SK-N-SH treated with all-trans-retinoic acid at 6 μM for 48 hours (cell line): ENCODE measurements around the gene KIF26A.

Source experiments
- ATAC-seq: fragments of 200-7000 bp; cut with Tn5 transposase; 3 replicates; pipeline ENCODE4 v1.9.1; 2020; ENCODE audit warnings: mild to moderate bottlenecking, moderate library complexity
- ARNTL ChIP-seq: fragments of 450-650 bp; formaldehyde crosslinking; IDR thresholded peaks from 2 replicates; pipeline ENCODE4 v1.5.0; 2020; ENCODE audit warnings: low read depth, mild to moderate bottlenecking, moderate library complexity, borderline replicate concordance
- BACH2 ChIP-seq: fragments of 250-450 bp; sonication (Bioruptor Pico); IDR thresholded peaks from 2 replicates; pipeline ENCODE4 v1.9.0; 2021; ENCODE audit warnings: mild to moderate bottlenecking, borderline replicate concordance
- CSDC2 ChIP-seq: fragments of 250-450 bp; sonication (Bioruptor Pico); IDR thresholded peaks from 2 replicates; pipeline ENCODE4 v1.5.0; 2020; ENCODE audit warnings: mild to moderate bottlenecking, moderate library complexity
- ESRRG ChIP-seq: fragments of 250-450 bp; sonication (Bioruptor Pico); IDR thresholded peaks from 2 replicates; pipeline ENCODE4 v1.6.1; 2021; ENCODE audit warnings: mild to moderate bottlenecking
- GLIS3 ChIP-seq: fragments of 250-450 bp; sonication (Bioruptor Pico); IDR thresholded peaks from 2 replicates; pipeline ENCODE4 v1.5.0; 2020; ENCODE audit warnings: mild to moderate bottlenecking, moderate library complexity
- OSR1 ChIP-seq: fragments of 250-450 bp; sonication (Bioruptor Pico); IDR thresholded peaks from 2 replicates; pipeline ENCODE4 v1.8.0; 2022; ENCODE audit warnings: moderate library complexity, mild to moderate bottlenecking, inconsistent platforms
- PPARA ChIP-seq: fragments of 250-450 bp; sonication (Bioruptor Pico); IDR thresholded peaks from 2 replicates; pipeline ENCODE4 v1.5.0; 2020; ENCODE audit warnings: mild to moderate bottlenecking, borderline replicate concordance
- RARB ChIP-seq: fragments of 250-450 bp; sonication (Bioruptor Pico); IDR thresholded peaks from 2 replicates; pipeline ENCODE4 v1.8.0; 2021; ENCODE audit warnings: mild to moderate bottlenecking, moderate library complexity
- SNAI2 ChIP-seq: fragments of 250-450 bp; sonication (Bioruptor Pico); IDR thresholded peaks from 2 replicates; pipeline ENCODE4 v1.5.0; 2020; ENCODE audit warnings: mild to moderate bottlenecking, moderate library complexity
- TCF4 ChIP-seq: fragments of 250-450 bp; sonication (Bioruptor Pico); IDR thresholded peaks from 2 replicates; pipeline ENCODE4 v1.8.0; 2021; ENCODE audit warnings: mild to moderate bottlenecking, moderate library complexity, borderline replicate concordance
- ZC3H10 ChIP-seq: fragments of 250-450 bp; sonication (Bioruptor Pico); IDR thresholded peaks from 2 replicates; pipeline ENCODE4 v1.5.1; 2021; ENCODE audit warnings: mild to moderate bottlenecking, moderate library complexity
- ZFP3 ChIP-seq: fragments of 250-450 bp; sonication (Bioruptor Pico); IDR thresholded peaks from 2 replicates; pipeline ENCODE4 v1.5.0; 2020; ENCODE audit warnings: mild to moderate bottlenecking, moderate library complexity
- ZFP30 ChIP-seq: fragments of 450-650 bp; formaldehyde crosslinking; IDR thresholded peaks from 2 replicates; pipeline ENCODE4 v1.5.0; 2022; ENCODE audit warnings: mild to moderate bottlenecking, moderate library complexity
- ZNF70 ChIP-seq: fragments of 450-650 bp; formaldehyde crosslinking; IDR thresholded peaks from 2 replicates; pipeline ENCODE4 v1.5.0; 2020; ENCODE audit warnings: mild to moderate bottlenecking, moderate library complexity
- ZNF8 ChIP-seq: fragments of 450-650 bp; formaldehyde crosslinking; IDR thresholded peaks from 2 replicates; pipeline ENCODE4 v1.5.0; 2020; ENCODE audit warnings: mild to moderate bottlenecking, moderate library complexity
- TF ChIP-seq, protein P1 (sequence below): fragments of 250-450 bp; sonication (Bioruptor Pico); IDR thresholded peaks from 2 replicates; pipeline ENCODE4 v1.5.1; 2020; ENCODE audit warnings: low read depth, mild to moderate bottlenecking, moderate library complexity
- TF ChIP-seq, protein P2 (sequence below): fragments of 250-450 bp; sonication (Bioruptor Pico); IDR thresholded peaks from 2 replicates; pipeline ENCODE4 v1.5.0; 2020; ENCODE audit warnings: mild to moderate bottlenecking, moderate library complexity
- TF ChIP-seq, protein P3 (sequence below): fragments of 250-450 bp; sonication (Bioruptor Pico); IDR thresholded peaks from 2 replicates; pipeline ENCODE4 v1.8.0; 2020; ENCODE audit warnings: mild to moderate bottlenecking, moderate library complexity, borderline replicate concordance
- TF ChIP-seq, protein P4 (sequence below): fragments of 250-450 bp; sonication (Bioruptor Pico); IDR thresholded peaks from 2 replicates; pipeline ENCODE4 v1.5.1; 2021; ENCODE audit warnings: mild to moderate bottlenecking, moderate library complexity

Gene KIF26A

DNA sequence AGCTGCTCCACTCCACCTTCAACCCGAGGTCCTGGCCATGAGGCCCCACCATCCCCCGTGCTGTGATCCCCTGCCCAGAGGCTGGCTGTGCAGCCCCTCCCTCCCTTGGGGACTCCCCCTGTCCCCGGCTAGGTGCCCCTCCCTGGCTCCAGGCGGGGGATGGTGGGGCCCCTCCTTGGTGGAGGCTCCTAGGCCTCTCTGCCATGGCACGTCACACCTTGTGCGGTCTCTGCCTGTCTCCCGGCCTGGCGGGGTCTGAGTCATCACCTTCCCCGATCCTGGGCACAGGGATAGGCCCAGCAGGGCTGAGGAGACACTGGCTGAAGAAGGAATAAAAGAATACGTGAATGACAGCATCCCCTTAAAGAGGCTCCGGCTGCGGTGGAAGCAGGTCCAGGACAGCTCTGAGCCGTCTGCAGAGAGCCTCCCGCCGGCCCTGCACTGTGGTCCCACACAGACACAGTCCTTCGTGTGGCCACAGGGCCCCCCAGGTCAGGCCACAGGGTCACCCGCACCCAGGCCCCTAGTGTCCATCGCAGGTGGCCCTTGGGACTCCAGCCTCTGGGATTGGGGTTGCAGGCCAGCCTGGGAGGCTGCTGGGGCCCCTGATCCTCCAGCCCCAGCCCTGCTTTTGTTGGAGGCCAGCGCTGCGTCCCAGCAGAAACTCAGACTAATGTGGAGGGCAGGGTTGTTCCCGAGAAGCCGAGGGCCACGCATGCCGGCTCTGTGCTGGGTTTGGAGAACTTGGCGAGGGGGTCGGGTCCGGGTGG lies 43.6 kb downstream of the KIF26A start:
- ATAC-seq, result peak; percentile 23; the same call in 2 of the 3 replicates
- TF ChIP-seq ZFP30, result no peak
- TF ChIP-seq, protein P1, sequence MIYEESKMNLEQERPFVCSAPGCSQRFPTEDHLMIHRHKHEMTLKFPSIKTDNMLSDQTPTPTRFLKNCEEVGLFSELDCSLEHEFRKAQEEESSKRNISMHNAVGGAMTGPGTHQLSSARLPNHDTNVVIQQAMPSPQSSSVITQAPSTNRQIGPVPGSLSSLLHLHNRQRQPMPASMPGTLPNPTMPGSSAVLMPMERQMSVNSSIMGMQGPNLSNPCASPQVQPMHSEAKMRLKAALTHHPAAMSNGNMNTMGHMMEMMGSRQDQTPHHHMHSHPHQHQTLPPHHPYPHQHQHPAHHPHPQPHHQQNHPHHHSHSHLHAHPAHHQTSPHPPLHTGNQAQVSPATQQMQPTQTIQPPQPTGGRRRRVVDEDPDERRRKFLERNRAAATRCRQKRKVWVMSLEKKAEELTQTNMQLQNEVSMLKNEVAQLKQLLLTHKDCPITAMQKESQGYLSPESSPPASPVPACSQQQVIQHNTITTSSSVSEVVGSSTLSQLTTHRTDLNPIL, result no peak
- no peak for TF ChIP-seq CSDC2 (CRISPR knock-in tag)
- TF ChIP-seq BACH2 (CRISPR knock-in tag), result no peak
- no peak for TF ChIP-seq GLIS3 (CRISPR knock-in tag)
- TF ChIP-seq, protein P2, sequence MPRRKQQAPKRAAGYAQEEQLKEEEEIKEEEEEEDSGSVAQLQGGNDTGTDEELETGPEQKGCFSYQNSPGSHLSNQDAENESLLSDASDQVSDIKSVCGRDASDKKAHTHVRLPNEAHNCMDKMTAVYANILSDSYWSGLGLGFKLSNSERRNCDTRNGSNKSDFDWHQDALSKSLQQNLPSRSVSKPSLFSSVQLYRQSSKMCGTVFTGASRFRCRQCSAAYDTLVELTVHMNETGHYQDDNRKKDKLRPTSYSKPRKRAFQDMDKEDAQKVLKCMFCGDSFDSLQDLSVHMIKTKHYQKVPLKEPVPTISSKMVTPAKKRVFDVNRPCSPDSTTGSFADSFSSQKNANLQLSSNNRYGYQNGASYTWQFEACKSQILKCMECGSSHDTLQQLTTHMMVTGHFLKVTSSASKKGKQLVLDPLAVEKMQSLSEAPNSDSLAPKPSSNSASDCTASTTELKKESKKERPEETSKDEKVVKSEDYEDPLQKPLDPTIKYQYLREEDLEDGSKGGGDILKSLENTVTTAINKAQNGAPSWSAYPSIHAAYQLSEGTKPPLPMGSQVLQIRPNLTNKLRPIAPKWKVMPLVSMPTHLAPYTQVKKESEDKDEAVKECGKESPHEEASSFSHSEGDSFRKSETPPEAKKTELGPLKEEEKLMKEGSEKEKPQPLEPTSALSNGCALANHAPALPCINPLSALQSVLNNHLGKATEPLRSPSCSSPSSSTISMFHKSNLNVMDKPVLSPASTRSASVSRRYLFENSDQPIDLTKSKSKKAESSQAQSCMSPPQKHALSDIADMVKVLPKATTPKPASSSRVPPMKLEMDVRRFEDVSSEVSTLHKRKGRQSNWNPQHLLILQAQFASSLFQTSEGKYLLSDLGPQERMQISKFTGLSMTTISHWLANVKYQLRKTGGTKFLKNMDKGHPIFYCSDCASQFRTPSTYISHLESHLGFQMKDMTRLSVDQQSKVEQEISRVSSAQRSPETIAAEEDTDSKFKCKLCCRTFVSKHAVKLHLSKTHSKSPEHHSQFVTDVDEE (CRISPR knock-in tag), result no peak
- TF ChIP-seq ZFP3, result no peak
- TF ChIP-seq, protein P3, sequence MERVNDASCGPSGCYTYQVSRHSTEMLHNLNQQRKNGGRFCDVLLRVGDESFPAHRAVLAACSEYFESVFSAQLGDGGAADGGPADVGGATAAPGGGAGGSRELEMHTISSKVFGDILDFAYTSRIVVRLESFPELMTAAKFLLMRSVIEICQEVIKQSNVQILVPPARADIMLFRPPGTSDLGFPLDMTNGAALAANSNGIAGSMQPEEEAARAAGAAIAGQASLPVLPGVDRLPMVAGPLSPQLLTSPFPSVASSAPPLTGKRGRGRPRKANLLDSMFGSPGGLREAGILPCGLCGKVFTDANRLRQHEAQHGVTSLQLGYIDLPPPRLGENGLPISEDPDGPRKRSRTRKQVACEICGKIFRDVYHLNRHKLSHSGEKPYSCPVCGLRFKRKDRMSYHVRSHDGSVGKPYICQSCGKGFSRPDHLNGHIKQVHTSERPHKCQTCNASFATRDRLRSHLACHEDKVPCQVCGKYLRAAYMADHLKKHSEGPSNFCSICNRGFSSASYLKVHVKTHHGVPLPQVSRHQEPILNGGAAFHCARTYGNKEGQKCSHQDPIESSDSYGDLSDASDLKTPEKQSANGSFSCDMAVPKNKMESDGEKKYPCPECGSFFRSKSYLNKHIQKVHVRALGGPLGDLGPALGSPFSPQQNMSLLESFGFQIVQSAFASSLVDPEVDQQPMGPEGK (CRISPR knock-in tag), result no peak
- no peak for TF ChIP-seq ZNF70 (CRISPR knock-in tag)

DNA sequence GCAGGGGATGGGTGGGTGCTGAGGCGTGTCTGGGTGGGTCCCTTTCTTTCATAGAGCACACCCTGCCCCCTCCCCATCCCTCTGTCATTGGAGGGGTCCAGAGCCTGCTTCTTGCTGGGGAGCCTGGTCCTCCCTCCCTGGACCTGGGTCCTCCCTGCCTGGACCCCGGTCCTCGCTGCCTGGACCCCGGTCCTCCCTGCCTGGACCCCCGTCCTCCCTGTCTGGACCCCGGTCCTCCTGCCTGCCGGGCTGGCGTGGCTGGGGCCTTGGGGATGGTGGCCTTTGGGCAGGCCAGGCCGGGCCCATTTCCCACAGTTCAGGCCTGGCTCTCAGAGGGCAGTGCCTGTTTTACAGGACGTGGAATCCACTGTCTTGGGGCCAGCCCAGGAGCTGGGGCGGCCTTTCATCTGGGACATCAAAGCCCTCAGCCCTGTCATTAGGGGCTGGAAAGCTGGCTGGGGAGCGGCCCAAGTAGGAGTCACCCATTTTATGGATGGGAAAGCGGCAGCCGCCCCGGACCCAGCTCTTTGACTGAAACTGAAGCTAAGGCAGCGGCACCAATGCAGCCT lies 44.6 kb downstream of the KIF26A start:
- TF ChIP-seq, protein P4, sequence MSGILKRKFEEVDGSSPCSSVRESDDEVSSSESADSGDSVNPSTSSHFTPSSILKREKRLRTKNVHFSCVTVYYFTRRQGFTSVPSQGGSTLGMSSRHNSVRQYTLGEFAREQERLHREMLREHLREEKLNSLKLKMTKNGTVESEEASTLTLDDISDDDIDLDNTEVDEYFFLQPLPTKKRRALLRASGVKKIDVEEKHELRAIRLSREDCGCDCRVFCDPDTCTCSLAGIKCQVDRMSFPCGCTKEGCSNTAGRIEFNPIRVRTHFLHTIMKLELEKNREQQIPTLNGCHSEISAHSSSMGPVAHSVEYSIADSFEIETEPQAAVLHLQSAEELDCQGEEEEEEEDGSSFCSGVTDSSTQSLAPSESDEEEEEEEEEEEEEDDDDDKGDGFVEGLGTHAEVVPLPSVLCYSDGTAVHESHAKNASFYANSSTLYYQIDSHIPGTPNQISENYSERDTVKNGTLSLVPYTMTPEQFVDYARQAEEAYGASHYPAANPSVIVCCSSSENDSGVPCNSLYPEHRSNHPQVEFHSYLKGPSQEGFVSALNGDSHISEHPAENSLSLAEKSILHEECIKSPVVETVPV, result no peak
- TF ChIP-seq BACH2 (CRISPR knock-in tag) (no peak), ZNF8 (CRISPR knock-in tag) (no peak), ZFP30 (no peak), ESRRG (CRISPR knock-in tag) (no peak), PPARA (CRISPR knock-in tag) (no peak), SNAI2 (CRISPR knock-in tag) (no peak), OSR1 (no peak), GLIS3 (CRISPR knock-in tag) (no peak), TCF4 (no peak), ZC3H10 (CRISPR knock-in tag) (no peak), RARB (CRISPR knock-in tag) (no peak), ARNTL (CRISPR knock-in tag) (no peak), ZFP3 (no peak)
- TF ChIP-seq, protein P3 (CRISPR knock-in tag), result no peak
- TF ChIP-seq, protein P1, result no peak
- TF ChIP-seq, protein P2 (CRISPR knock-in tag), result no peak
- TF ChIP-seq, all 23 proteins: peak for 0
- no peak for ATAC-seq
